NCI-H2107 treated with DMSO at 0.1 percent for 48 hours (cell line): ENCODE data around the gene ADARB2.

Source experiments
- DNase-seq: peaks from one replicate; lab custom pipeline; 2025; ENCODE audit not compliant: unreplicated experiment; lab: John Stamatoyannopoulos, UW

The ADARB2 gene

DNA sequence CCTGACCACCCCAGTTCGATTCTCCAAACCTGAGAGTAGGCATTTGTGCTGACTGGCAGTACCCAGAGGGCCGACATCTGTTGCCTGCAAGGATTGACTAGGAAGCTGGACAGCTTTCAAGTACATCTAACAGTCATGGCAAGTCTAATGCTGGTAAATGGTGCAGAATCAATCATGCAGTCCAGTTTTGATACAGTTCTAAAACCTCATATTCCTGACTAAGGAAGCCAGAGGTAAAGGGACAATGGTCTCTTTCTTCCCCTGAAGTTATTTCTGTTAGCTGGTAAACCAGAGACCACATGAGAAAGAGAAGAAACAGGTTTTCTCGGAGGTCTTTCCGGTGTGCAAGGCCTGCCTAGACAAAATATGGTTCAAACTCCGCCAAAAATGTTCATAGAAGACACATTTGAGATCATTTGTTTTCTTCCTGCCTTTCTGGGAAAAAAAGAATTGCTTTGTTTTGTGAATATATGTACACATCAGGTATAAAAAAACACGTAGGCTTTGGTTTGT, 584.0 kb downstream of the ADARB2 start:
- no peak for DNase-seq

DNA sequence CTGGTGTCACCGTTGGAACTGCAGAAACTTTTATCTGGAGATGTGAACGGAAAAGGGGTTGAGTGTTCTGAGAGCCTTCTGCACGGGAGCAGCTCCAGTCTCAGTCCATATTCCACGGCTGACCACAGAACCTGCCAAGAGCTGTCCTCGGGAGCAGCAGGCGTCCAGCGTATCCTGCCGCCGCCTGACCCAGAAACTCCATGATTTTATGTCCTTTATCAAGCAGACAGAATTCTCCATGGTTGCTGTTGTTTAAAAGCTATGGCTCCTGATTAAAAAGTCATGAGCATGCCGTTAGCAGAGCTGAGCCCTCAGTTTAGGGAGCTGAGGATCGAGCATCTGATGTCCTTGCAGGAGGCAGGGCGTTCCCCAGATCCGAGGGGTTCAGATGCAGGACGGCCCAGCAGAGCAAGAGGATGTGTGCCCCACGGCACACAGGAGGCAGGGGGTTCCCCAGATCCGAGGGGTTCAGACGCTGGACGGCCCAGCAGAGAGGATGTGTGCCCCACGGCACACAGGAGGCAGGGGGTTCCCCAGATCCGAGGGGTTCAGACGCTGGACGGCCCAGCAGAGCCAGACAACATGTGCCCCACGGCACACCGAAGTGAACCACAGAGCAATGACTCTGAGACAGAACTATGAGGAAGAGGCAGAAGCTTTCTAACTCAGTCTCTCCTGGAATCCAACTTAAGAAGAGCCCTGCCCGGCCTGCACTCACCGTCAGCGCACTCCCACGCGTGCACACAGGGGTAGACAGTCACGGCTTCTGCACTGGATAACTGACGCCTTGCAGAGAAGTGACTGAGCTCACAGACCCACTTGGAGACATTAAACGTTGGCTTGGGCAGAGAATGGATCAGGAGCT, 584.7 kb downstream of the ADARB2 start:
- DNase-seq = no peak

DNA sequence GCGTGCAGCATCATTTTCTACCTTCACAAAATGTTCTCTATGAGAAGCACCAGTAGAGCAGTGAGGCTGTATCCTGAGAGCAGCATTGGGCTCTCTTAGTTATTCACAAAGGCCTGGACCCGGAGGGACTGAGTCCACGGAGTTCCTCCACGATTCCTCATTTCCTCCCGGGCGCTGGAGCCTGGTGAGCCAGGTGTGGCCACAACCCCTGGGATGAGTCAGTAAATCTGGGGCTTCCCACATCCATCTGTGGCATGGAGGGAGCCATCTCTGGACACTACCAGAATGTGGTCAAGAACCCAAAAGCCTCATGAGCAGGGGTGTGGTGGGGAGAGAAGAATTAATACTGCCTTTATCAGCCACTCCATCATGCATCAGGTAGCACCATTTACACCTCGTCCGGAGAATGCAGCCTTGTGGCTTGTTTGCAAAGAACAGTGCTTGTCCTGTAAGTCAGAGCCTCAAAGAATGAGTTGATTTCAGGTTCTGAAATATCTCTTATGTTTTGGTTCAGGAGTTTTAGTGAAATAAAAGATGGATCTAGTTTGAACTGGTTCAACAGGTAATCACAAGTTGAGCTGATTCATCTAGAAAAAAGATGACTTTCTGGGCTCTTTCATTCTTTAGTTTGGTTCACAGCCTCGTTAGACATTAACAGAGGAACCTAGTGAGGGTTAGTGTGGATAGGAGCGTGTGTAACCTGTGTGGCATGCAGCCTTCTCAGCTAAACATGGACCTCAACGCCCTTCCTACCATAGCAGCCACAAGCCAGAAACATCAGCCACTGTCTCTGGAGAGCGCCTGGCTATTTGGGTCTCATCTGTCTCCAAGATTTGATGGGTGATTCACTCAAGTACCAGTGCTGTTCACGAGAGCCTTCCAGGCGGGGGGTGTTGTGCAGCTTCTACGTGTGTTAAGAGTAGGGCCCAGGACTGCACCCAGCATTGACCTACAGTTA, 586.0 kb downstream of the ADARB2 start:
- DNase-seq = no peak

DNA sequence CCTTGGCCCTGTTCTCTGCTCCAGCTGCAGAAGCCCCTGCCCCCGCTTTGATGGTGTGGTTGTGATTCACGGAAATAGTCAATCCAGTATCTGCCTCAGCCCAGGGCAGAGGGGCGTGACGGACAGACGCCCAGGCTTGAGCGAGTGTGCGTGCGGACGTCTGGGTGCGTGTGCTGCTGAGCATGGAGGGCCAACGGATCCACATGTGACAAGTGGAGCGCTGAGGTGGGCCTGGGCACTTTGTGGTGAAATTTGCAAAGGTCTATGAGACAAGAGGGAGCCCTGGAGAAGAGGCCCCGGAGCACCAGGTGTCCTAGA, 586.7 kb downstream of the ADARB2 start:
- DNase-seq = no peak

DNA sequence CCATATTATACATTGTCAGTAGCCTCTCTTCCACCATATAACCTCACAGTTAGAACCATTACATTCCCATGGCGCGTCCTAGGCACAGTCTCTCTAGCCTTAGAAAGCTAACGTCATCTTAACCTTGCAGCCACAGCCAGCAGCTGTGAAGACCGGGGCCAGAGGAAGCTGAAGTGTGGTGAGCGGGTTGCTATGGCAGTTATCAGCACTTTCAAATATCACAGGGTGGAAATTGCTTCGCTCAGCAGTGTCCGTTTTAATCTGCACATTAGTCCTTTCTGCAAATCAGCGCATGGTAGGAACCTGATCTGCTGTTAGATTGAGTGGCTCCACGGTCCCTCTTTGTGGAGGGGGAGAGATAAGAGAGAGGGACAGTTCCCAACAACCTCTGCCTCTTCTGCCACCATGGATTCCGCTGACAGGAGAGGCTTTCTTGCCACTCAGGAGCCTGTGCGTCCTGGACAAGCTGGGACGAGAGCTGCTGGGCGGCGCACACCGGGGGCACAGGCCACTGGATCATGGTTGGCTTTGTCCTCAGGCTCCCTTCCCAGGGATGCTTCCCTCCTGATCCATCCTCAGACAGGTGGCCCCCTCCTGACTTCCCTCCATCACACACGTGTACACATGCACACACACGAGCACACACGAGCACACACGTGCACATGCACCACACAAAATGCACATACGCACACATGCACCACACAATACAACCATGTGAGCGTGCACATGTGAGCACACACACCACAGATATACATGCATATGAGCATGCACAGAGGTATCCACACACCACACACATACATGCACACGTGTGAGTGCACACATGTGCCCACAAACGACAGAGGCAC, 587.3 kb downstream of the ADARB2 start:
- DNase-seq = no peak

DNA sequence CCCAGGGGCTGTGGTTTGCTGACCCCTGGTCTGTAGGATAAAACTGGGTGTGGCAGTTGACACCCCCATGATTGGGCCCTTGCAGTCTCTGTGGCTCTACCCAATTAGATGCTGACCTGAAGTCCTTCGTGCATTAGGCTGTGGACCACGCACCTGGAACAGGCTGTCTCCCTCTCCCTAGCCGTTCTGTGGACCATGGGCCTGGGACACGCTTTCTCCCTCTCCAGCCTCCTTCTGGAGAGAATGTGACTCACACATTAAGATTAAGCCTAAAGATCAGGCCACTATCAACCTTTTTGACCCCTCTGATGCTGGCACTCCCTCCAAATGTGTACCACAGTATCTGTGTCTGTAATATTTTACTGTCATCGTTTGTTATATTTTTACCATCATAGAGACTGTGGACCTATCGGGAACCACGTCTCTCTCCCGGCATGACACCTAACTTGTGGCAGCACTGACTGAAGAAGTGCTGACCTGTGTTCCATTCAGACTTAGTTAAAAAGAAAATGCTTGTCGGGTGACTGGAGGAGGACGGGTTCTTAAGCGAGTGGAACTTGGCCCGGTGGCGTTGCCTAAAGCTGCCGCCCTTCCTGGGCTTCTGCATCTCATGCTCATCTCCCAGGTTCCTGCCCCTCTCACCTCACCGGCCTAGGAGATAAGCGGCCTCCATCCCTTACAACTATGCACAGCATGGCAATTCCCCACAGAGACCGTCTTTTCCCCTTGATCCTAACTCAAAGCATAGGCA, 588.3 kb downstream of the ADARB2 start:
- no peak for DNase-seq

DNA sequence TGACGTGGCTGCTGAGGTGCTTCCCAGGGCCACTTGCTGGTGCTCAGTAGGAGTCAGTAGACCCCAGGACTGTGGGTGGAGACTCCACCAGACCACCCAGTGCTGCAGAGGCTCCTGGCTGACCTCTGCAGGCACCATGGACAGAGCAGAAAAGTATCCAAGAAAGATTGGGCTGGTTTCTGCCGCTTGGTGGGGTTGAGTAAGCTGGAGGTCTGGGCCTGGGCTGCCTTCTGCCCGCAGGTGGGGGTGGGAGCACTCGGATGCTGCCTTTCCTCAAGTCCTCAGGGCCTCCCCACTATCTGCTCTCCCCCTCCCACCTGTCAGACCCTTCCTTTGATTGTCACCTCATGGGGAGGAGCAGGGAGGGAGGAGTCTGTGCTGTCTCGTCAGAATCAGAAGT, 589.5 kb downstream of the ADARB2 start:
- no peak for DNase-seq

DNA sequence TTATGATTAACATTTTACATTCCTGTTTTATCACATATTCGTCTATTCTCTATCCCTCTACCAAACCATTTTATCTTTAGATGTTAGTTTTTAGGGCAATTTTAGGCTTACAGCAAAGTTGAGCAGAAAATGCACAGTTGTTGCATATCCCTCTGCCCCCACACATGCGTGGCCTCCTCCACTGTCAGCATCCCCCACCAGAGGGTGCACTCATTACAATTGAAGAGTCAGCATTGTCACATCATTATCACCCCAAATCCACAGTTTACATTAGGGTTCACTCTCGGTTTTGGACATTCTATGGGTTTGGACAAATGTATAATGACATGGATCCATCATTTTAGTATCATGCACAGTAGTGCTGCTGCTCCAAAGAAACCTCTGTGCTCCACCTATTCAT, 594.7 kb downstream of the ADARB2 start:
- no peak for DNase-seq

DNA sequence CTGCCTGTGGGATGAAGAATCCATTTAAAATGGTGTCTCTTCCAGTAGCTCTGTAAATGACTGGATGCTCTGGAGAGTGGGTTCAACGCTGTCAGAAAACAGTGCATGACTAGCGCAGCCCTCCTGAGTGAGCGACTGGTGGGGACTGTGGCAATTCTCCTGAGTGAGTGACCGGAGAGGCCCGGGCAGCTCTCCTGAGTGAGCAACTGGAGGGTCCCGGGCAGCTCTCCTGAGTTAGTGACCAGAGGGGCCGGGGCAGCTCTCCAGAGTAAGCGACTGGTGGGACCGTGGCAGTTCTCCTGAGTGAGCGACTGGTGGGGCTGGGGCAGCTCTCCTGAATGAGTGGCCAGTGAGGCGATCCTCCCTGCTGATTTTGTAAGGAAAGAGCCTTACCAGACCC, 595.6 kb downstream of the ADARB2 start:
- DNase-seq = no peak

DNA sequence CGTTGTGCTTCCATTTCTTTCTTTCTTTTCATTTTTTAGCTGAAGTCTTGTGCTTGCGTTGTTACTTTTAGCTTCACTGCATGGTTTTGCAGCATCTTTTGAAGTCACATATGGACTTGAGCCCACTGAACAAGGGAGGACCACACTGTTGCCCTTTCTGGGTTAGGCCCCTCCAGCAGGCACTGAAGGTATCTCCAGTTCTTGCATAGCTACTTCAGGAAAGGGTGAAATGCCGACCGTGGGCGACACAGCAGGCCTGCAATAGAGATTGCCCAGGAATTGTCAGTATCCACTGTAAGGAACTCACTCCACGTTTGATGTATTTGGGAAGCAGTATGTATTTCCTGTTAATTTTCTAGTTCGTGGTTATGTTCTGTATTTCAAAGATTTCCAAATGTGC, 596.1 kb downstream of the ADARB2 start:
- DNase-seq = no peak

DNA sequence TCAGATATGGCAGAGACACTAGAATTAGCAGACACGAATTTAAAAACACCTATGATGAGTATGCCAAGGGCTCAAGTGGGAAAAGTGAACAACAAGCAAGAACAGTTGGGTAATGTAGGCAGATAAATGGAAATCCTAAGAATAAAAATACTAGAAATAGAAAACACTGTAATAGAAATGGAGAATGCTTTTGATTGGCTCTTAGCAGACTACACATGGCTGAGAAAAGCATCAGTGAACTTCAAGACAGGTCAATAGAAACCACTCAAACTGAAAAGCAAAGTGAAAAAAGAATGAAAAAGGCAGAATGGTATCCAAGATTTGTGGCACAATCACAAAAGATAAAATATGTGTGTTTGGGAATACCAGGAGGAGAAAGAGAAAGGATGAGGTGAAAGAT, 598.8 kb downstream of the ADARB2 start:
- DNase-seq = no peak

DNA sequence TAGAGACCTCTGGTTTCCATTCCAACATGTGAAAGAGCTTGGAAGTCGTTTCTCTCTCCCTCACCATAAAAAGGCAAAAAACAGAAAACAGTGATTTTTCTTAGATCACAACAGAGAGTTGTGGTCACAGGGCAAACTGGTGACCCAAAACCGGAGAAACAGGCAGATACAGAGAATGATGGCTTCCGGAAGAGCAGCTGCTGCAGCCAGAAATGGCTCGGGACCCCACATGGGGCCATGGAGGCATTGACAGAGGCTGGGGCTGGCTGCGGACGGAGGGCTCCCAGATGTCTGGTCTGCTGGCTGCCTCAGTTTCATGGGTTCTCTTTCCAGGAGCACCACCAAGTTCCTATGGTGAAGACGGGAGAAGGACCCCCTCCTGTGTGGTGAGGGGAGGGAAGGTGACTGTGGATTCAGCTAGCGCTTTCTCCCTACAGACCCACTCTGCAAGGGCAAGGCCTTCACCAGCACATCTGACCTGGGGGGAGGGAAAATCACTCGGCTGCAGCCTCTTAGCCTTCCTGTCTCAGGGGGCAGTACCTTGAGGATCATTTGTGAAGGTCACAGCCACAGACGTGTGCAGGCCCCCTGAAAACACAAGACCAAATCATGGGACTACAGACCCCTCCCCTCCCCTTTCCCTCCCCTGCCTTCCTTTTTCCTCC, 599.7 kb downstream of the ADARB2 start:
- no peak for DNase-seq

DNA sequence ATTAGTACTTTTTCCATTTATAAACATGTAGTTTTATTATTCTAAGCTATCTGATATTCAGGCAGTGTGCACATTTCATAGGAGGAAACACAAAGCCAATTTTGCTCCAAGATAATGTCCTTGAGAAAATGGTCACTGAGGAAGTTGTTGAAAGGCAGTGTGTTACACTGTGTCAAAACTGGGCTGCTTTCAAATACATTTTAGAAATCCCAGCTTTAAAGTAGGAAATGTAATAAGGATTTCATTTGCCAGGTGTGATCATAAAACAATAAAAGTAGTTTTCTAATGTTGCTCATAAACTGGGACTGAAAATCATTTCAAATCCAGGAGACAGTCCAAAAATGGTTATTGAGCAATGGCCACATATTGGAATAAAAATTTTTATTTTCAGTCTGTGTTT, 601.1 kb downstream of the ADARB2 start:
- DNase-seq = no peak

DNA sequence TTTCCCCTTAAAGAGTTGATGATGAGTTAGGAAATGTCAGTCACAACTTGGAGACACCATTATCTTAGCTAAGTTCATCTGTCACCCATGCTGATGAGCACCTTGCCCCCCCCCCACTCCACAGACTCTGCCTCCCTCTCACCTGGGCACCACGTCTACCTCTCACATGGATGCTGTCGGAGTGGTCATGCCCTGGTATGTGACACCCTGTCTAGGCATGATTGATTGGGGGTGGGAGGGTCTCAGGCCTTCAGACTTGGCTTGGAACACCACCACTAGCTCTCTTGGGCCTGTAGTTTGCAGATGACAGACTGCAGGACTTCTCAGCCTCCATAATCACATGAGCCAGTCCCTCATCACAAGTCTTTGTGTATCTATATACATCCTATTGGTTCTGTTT, 603.2 kb downstream of the ADARB2 start:
- no peak for DNase-seq

DNA sequence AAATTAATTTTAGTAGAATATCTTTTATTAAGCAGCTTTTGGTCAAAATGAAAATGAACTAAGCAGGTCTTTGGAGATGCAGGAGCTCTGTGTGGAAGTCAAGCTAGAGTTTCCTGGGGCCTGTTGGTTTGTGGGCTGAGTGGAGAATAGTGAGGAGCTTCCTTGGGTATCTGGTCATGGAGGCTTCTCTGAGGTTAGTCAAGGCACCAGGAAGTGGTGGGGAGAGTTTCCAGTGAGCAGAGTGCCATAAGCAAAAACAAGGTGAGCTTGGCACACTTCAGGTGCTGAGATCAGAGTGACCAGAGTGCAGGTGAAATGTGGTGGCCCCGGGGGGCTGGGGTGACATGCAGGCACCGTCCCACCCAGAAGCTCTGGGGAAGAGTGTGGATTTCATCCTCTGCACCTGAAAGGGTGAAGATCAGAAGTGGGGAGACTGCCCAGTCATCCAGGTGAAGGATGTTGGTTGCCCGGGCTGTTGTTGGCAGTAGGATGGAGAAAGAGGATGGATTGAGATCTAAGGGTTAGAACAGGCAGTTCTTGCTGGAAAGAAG, 603.8 kb downstream of the ADARB2 start:
- DNase-seq = no peak

DNA sequence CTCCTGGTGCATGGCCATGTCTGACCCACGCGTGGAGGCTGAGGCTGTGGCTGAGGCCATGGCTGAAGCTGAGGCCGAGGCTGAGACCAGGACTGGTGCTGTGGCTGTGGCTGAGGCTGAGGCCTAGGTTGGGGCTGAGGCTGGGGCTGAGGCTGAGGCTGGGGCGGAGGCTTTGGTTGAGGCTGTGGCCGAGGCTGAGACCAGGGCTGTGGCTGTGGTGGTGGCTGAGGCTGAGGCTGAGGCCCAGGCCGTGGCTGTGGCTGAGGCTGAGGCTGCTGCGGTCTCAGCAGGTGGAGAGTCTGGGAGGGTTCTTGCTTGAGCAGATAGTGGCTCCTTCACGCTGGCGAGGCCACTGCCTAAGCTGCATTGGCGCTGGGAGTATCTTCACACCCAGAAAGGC, 604.7 kb downstream of the ADARB2 start:
- DNase-seq = no peak

DNA sequence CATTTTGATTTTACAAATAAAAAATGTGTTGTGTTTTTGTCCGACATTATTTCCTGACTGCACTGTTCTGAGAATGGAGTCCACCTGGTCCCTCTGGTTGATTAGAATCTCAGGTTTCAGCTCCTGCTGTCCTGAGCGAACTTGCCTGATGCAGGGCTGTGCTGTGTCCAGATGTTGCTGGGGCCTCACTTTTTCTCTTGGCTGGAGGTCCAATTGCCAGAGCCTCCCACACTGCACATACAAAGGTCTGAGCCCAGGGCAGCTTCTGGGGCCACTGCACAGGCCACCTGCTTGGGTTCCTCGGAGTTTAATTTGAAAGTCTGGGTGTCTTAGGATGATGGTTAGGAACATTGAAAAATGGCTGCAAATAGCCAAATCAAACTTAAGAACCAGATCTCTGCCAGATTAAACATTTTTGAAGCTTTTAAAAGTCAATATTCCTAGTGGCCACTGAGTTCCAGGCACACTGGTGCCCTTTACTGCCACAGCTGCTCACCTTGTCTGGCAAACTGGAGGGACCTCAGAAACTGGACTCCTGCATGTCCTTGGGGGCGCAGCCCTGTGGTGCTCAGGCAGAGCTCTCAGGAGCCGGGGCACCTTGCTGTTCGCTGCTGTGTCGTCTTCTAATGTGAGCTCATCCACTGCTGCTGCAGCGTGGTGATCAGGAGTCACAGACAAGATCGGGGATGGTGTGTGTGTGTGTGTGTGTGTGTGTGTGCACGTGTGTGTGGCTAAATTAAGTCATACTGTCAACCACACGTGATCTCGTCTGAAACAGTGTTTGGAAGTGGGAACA, 606.1 kb downstream of the ADARB2 start:
- DNase-seq = no peak

DNA sequence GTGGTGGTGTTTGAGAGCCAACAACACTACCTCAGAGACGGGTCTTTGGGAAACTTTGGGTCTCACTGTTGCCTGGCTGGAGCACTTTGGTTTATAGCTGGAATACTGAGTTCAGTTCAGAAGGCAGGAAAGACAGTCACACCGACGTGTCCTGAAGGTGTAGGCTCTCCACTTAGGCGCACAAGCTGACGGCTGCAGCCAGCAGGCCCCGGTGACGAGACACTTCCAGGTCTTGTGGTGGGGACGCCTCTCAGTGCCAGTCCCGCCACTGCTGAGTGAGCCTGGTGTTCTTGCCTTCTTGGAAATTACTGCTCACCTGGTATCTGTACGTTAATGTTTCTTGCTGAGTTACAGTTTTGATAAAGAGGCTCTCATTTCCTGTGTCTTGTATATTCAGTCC, 607.1 kb downstream of the ADARB2 start:
- no peak for DNase-seq

DNA sequence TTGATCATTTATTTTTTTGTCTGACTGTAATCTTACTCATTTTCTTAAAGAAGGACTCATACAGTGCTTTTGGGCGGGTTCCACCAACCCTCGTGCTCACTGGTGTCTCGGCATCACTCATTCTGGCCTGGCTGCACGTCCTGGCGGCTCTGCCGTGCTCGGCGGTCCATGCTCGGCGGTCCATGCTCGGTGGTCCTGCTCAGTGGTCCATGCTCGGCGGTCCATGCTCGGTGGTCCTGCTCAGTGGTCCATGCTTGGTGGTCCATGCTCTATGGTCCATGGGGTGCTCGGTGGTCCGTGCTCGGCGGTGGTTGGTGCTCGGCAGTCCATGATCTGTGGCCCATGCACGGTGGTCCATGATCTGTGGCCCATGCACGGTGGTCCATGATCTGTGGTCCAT, 608.7 kb downstream of the ADARB2 start:
- no peak for DNase-seq
